Cerebellar cortex (tissue), 1 donor: Measurements from ENCODE around the gene TESMIN.

Experiments
- DNase-seq: peaks from one replicate; pipeline ENCODE4 v3.0.0-alpha.2; 2015; ENCODE audit warnings: low spot score

Gene TESMIN

DNA sequence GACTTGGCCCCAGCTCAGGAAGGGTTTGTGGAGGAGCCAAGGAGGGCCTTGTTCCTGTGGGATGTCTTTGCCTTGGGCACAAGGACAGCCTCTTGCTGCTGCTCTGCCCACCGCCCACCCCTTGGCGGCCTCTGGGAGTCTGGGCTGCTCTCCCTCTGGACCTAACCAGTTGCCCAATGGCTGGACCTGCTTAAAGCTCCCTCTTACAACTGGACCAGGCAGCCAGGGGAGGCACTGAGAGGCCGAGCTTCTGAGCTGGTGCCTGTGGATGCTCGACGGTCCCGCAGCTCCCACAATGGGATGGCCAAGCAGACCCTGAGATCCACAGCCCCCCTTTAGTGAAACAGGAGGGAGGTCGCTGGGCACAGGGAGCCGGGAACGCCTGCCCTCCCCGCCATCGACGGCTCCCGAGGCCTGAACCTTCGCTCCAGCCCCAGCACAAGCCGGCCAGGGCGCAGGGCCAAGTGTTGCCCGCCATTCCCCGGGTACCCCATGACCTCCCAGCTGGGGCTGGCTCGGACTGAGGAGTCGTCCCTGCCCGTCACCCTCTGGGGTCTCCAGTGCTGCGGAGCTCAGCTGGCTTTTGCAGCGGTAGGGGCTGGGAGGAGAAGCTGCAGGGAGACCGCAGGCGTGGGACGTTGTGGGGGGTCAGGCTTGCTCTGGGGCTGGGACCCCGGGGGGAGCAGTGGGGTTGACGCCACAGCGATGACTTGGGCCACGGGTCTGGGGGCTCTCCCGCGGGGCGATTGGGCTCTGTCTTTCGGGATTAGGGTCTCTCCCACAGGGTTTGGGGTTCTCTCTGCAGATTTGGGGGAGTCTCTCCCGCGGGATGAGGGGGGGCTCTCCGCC is 67.6 kb downstream of the TESMIN start:
- DNase-seq, result no peak

DNA sequence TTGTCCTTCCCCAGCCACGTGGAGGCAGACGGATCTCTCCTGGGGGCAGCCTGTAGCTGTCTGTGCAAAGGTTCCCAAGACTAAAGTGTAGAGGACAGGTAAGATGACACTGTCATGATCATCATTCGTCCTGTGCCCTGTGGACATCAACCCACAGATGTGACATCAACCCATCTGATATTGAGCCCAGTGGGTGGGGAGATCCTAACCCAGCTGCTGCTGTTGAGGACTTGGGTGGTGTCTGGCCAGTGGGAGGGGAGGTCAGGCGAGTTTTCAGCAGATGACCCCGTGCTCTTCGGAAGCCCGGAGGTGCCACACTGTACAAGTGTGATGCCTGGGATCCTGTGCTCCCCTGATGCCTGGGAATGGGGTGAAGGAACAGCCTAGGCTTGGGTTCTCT is 68.2 kb downstream of the TESMIN start:
- no peak for DNase-seq

DNA sequence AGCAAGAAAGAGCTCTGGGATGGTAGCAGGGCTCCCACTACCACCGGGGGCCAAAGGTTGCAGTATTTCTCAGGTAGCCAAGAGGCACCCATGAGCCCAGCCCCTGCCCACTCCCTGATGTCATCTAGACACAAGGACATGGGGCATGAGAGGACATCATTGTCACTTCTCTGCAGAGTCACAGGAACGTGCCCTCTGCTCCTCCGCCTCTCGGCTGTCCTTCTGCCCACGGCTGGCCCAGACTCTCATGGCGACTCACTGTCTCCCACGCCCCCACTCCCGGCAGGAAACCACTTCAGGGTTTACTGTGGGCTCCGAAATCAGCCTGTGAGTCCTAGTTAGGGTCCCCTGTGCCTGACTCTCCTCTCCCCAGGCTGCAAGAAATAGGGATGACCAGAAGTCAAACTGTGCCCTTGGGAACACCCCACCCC is 68.8 kb downstream of the TESMIN start:
- no peak for DNase-seq

DNA sequence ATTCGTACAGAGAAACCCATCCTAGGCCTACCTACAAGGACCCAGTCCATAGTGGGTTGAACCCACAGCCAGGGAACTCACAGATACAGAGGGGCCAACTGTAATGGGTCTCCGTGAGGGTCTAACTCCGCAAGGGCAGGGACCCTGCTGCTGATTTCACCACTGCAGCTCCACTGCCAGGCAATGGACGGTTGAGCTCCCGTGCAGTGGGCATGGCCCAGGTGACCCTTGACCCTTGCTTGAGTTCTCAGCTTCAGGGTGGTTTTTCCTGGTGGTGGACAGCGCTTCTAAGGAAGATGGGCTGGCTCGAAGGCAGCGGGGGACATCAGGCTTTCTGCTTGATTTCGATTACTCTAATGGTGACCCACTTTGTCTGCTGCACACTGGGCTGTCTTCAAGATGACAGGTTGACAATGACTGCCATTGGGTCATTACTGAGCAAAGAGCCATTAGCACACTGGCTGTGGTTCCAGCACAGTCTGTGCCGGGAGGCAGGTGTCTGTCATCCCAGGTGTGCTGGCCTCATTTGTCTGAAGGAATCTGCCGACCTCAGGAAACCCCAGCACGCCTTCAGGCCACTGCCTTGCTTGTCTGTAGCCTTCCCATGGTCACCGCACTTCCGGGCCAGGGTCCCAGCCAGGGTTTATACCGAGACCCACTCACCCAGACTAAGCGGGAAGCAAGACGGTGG is 70.6 kb downstream of the TESMIN start:
- DNase-seq, result no peak

DNA sequence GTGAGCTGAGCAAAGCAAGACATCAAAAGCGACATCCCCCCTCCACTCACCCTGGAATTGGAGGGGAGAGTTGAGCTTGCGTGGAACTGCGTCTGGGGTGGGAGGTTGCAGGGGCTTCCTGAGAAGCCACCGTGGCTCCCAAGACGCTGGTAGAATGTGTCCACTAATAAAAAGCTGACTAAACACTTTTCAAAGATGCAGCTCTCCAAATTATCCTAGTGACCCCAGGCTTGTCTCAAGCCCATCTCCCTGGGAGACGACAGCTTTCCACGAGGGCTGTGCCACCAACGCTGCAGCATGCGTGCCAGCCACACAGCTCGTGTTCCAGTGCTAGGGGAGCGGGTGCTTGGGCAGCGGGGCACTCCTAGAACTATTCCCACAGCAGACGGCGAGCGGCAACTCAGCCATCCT is 73.3 kb downstream of the TESMIN start:
- DNase-seq, result no peak

DNA sequence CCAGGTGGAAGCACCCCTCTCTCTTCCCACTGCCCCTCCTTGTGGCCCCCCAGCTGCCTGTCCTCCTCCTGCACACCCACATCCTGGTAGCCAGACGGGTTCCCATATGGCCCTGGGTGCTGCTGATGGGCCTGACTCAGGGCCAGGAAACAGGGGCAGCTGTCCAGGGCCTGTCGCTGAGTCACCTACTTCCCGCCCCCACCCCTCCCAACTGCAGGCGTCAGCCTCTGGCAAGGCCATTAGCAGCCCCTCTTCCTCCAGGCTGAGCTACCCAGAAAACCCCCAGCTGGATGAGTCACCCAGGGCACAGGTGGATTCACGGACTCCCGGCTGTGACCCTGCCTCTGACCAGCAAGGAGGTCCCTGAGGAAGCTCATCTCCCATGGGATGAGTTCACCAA is 73.9 kb downstream of the TESMIN start:
- no peak for DNase-seq

DNA sequence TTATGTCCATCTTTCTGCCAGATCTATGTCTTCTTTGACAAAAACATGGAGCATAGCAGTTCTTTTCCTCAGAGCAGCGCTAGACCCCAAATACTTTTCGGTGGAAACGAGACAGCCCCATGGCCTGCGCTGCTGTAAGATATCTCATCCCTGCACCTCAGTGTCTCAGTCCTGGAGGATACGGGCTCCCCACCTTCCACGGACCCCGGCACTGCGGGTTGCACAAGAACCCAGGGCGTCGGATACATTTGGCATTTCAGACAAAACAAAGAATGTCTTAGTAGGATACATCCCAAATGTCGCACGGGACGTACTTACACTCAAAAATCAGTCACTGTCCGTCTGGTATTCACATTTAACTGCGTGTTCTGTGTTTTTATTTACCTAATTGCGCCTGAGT is 76.9 kb downstream of the TESMIN start:
- DNase-seq, result no peak

DNA sequence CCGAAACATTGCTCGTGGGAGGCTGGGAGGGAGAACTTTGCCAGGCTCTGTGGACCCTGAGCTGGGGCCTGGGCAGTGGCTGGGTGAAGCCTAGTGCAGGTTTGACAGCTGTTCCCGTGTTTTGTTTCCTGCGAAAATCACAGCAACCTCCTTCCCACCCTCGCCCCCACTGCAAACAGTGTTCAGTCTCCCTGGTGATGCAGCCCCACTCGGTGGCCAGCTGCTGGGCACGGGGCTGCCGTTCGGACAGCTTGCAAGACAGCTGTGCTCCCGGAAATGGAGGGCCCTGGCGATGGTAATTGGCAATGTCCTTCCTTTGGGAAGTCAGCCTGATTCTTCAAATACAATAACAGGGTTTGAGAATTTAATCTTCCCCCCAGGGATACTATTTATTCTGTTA is 77.3 kb downstream of the TESMIN start:
- DNase-seq, result no peak

DNA sequence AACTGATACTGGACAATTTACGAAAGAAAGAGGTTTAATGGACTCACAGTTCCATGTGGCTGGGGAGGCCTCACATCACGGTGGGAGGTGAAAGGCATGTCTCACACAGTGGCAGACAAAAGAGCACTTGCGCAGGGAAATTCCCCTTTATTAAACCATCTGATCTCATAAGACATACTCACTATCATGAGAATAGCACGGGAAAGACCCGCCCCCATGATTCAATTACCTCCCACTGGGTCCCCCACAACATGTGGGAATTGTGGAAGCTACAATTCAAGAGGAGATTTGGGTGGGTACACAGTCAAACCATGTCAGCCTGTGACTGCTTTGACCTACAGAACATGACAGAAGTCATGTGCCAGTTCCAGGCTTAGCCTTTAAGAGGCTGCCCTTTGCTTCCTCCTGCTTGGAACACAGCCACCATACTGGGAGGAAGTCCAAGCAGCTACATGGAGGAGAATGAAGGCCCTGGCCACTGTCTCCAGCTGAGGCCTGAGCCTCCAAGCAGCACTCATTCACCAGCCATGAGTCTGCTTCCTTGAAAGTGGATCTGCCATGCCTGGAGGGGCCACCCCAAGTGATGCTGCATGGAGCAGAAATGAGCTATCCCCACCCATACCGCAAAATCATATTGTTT is 77.9 kb downstream of the TESMIN start:
- DNase-seq, result no peak

DNA sequence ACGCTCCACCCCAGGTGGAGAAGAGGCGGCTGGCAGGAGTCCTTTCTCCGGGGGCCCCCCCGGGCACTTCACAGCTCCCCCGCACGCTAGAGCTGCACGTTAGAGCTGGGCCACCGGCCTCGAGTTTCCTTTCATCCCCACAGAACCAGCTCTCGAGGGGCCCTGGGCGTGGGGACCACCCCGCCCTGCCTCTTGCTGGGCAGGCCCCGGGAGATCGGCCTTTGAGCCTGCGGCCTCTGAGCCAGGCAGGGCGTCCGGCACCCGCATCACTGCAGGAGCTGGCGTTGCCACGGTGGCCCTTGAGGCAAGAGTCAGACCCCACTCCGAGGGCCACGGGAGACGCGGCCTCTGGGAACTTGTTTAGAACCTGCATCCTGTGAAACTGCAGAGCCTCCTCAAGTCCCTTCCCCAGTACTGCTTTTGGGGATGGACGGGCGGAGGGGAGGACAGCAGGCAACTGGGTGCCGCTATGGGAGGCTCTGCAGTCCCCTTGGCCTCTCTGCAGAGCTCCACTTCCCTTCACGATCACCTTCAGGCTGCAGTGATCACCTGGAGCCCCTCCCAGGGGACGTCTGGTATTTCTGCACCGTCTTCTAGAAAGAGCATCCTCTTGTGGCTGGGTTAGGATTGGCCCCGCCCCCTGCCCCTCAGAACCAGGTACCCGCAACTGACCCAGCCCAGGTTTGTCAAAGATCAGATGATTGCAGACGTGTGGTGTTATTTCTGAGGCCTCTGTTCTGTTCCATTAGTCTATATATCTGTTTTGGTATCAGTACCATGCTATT is 80.9 kb downstream of the TESMIN start:
- DNase-seq, result no peak

DNA sequence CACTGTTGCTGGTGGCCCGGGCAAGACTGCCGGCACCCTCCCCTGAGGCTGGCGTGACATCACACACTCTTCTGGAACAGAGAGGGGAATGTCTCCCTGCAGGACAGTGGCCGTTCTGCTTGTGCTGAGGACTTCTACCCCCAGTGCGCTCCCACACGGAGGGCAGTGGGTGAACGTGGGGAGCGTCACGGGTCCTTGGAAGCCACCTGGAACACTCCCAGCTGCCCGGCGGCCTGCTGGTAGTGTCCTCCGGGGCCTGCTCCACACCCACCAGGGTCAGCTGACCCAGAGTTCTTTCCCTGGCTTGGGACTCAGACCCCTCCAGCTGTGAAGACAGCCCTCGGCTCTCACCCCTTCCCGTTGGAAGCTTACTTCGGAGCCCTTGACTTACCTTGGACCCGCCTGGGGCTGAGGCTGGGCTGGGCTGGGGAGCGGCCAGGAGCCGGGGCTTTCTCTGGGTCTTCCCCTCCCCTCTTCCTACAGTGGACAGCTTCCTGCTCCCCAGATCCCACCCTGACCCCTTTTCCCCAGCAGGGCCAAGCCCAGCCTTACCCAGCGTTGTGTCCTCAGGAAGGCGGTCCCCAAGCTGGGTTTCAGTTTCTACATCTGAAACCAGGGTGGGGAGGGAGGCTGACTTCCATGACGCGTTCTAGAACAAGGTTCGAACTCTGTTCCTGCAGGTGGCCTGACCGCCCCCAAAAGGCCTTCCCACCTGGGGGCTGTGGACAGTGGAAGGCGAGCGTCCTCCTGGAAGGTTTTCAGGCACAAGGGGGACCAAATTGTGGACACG is 81.8 kb downstream of the TESMIN start:
- DNase-seq, result no peak

DNA sequence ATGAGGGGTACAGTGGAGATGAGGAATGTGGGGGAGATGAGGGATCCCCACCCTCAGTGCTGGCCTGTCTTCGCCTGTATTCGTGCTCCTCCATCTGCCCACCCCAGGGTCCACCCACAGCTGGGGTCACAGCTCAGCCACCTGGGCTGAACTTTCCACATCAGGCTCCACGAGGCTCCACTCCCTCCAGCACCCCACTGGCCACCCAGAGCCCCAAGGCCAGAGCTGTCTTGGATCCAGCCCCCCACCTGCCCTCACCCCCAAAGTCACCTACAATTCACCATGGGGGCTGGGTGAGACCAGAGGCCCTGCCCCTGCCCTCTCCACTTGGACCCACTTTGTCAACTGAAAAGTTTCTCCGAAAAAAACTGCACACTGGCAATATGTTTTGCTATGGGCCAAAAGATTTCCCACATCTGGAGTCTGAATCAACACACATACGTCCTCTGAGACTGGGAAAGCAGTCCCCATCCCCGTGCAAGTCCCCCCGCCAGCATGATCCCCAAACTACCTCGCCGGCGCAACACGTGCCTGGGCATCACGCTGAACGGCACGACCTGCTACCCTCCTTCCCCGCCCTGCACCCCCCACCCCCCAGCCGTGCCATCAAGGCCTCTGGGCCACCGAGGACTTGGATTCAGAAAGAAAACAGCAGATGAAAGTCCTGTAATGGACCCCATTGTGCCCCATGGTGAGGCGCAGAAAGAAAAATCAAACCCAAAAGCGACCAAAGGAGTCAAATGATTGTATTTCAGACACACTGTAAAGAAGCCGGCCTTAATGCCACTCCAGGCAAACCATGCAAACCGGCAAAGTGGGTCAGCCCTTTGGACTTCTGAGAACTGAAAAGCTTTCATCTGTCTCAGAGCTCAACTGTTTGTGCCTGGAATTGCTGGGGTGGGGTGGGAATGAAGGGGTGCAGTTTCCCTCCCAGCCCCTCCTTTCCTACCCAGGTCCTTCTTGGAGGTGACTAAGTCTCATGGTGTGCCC is 83.5 kb downstream of the TESMIN start:
- no peak for DNase-seq

DNA sequence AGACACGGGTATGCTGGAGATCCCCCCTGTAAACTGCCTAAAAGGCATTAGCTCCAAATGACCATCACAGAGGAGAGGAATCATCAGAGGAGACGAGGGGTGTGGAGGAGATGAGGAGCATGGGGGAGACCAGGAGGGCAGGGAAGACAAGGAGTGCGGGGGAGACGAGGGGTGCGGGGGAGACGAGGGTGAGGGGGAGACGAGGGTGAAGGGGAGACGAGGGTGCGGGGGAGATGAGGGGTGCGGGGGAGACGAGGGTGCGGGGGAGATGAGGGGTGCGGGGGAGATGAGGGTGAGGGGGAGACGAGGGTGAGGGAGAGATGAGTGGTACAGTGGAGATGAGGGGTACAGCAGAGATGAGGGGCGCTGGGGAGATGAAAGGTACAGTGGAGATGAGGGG is 84.5 kb downstream of the TESMIN start:
- DNase-seq, result no peak

DNA sequence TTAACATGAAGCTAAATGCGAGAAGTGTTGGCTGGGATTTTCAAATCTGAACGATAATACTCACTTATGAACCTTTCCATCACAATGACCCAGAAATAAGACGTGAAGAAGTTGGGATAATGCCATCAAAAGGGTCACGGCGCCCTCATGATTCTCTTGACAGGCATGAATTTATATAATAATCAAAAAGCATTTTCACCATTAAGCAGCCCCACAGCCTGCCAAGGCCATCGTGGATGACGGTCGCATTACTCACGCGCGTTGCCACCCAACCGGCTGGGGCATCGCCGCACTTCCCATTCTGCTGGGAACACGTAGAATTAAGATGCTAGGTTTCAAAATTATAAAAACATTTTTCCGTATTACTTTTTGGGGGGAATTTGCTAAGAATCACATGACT is 85.9 kb downstream of the TESMIN start:
- DNase-seq, result no peak

DNA sequence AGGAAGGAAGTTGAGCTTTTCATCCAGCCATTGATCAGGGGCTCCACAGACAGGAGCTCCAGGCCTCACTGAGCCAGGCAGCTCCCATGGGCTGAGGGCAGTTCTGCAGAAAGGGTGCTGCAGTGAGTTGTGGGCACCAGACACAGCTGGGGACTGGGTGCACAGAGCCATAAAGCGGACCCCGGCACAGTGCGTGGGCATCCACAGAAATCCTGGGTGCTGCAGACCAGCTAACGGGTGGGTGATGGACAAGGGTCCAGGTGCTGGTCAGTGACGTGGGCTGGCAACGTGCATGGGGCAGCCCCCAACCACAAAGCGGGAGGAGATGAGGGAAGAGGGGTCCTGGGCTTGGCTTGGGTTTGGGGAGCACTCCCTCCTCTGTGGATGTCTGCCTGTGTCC is 86.4 kb downstream of the TESMIN start:
- DNase-seq, result no peak

DNA sequence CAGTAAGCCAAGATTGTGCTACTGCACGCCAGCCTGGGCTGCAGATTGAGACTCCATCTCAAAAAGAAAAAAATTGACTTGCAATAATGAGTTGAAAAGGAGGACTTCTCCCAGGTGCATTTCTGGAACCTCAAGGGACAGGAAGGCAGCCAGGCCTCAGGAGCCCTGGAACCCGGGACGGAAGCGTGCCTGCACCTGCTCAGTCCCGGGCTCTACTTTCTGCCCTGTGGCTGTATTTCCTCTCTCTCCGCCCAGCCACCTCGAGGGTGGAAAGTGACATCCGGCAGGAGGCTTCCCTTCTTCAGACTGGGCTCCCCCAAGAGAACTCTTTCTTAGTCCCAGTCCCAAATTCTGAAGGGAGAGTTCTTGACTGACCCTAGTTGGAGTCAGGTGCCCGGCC is 87.2 kb downstream of the TESMIN start:
- DNase-seq, result no peak

DNA sequence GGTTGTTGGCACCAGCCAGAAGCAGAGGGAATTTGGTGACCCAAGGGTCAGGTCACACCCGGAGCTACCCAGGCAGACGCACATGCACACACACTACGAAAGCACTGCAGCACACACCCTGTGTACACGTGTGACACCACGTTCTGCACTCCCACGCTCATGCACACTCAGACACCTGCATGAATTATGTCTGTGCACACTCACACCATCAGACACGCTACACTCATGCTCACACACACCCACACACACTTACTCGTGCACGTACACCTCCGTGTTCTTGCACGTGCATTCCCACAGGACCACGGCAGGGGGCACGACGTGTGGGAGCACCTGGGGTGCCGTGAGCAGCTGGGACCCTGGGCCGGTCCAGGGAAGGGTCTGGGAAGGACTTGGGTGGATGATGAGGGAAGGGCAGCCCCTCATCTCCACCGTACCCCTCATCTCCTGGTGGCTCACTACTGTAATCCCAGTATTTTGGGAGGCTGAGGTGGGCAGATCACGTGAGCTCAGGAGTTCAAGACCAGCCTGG is 87.8 kb downstream of the TESMIN start:
- no peak for DNase-seq

DNA sequence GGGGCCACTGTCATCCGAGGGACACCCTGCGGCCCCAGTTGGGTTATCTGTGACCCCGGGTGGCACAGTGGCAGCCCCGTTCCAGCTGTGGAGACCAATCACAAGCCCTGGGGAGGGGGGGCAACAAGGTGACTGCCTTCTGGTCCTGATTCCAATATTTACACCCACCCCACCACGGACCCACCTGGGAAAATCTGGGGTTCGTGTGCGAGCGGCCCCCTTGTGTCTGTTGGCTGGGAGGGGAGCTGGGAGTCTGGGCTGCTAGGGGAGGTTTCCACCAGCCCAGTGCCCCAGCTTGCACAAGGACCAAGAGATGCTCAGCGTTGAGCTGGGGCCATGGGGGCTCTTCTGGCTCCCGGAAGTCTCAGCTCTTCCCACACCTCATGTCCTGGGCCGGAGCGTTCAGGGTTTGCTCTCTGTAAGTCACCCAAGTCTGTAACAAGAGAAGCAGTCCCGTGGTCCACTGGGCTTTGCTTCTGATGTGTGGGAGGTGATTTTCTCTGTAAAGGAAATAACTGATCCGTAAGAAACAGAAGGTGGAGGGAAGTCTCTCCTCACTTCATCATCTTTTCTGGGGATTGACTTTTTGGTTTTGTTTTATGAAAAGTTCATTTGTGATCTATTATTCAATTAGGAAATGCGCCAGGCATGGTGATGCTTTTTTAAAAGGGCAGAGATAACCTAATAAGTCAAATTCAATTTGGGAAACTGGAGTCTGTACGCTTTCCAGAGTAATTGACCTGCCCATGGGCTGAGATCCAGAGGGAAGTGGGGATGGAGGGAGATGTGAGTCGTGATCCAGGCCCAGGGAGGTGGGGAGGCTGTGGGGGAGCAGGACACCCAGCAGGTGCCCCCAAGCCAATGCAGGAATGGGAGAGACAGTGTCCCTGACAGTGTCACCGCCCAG is 89.4 kb downstream of the TESMIN start:
- DNase-seq, result no peak

DNA sequence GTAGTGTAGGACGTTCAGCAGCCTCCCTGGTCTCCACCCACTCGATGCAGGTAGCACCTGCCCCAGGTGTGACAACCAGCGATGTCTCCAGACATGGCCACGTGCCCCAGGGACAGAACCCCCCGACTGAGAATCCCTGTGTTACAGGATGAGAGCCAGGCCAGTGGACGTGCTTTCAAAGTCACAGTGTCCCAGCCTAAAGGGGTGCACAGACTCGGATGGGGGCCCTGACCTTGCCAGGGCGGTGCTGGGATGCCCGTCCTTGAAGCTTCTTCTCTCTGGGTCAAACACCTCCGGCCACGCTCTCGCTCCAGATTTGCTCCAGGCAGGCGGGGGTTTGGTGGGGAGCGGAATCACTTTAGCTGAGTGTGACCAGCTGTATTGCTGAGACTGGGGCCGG is 90.3 kb downstream of the TESMIN start:
- DNase-seq, result no peak
